ENCODE measurements around the gene GAB1.

Gene GAB1

GRCh38 chr4:143391261-143391660 is 54.6 kb downstream of the GAB1 start:
- no peak for DNase-seq

- DNase-seq: no peak
Measured at GRCh38 chr4:143391895-143392294, 55.2 kb downstream of the GAB1 start.

- DNase-seq: no peak
Measured at GRCh38 chr4:143393195-143393594, 56.5 kb downstream of the GAB1 start.

- DNase-seq: no peak
Measured at GRCh38 chr4:143394739-143395453, 58.2 kb downstream of the GAB1 start.

- DNase-seq: no peak
Measured at GRCh38 chr4:143396695-143397094, 60.0 kb downstream of the GAB1 start.

GRCh38 chr4:143397335-143397734 is 60.7 kb downstream of the GAB1 start:
- no peak for DNase-seq

GRCh38 chr4:143397887-143398286 is 61.2 kb downstream of the GAB1 start:
- DNase-seq: no peak

GRCh38 chr4:143399113-143399949 is 62.7 kb downstream of the GAB1 start:
- DNase-seq: no peak

GRCh38 chr4:143400082-143400481 is 63.4 kb downstream of the GAB1 start:
- DNase-seq: no peak

- no peak for DNase-seq
Measured at GRCh38 chr4:143402776-143403552, 66.3 kb downstream of the GAB1 start.

GRCh38 chr4:143403553-143403820 is 66.8 kb downstream of the GAB1 start:
- no peak for DNase-seq

GRCh38 chr4:143404555-143404954 is 67.9 kb downstream of the GAB1 start:
- DNase-seq: no peak

GRCh38 chr4:143405075-143405730 is 68.5 kb downstream of the GAB1 start:
- DNase-seq: no peak

GRCh38 chr4:143406523-143406922 is 69.8 kb downstream of the GAB1 start:
- DNase-seq: peak in 1 of 2 experiments; percentile 4

- no peak for DNase-seq
Measured at GRCh38 chr4:143407474-143407873, 70.8 kb downstream of the GAB1 start.

GRCh38 chr4:143407888-143408287 is 71.2 kb downstream of the GAB1 start:
- no peak for DNase-seq

GRCh38 chr4:143410015-143410414 is 73.3 kb downstream of the GAB1 start:
- no peak for DNase-seq

- no peak for DNase-seq
Measured at GRCh38 chr4:143411527-143412419, 75.1 kb downstream of the GAB1 start.

- no peak for DNase-seq
Measured at GRCh38 chr4:143412420-143412758, 75.7 kb downstream of the GAB1 start.

- DNase-seq: no peak
Measured at GRCh38 chr4:143417679-143418403, 81.2 kb downstream of the GAB1 start.

- no peak for DNase-seq
Measured at GRCh38 chr4:143420227-143420626, 83.6 kb downstream of the GAB1 start.

GRCh38 chr4:143421609-143422008 is 84.9 kb downstream of the GAB1 start:
- DNase-seq: no peak
